H1 (cell line): ENCODE results near the gene MAOB. TPM values are rescaled to one million over a fixed set of nuclear protein-coding genes. Genes with fewer than 3 reads are reported as not detected.

Experiments
- CTCF ChIA-PET: fragments of 300-600 bp; sonication (Branson Sonifier 250); formaldehyde crosslinking; loops from one replicate; lab custom pipeline; 2021; ENCODE audit not compliant: partially characterized antibody; lab: Charles Lee
- POLR2A ChIA-PET: fragments of 300-600 bp; sonication (Branson Sonifier 250); formaldehyde crosslinking; loops from one replicate; lab custom pipeline; 2021; ENCODE audit warnings: inconsistent platforms; ENCODE audit not compliant: partially characterized antibody; lab: Charles Lee
- DNase-seq, 2 experiments: peaks; one replicate each; pipeline versions ENCODE4 v3.0.0 to v3.0.0-alpha.2; 2010 to 2022; ENCODE audit warnings: low spot score in 2 of 2, low read depth in 1 of 2, mixed read lengths in 1 of 2
- FAIRE-seq: peaks from 2 replicates; lab custom pipeline; 2011; peaks lifted over from hg19 to GRCh38; lab: Jason Lieb, UNC
- H2AFZ ChIP-seq: 2 replicates; pipeline ENCODE4 v1.8.1; 2012; ENCODE audit warnings: low read length, inconsistent platforms
- H2AK5ac ChIP-seq: 2 replicates; pipeline ENCODE4 v1.6.1; 2013; ENCODE audit warnings: low read depth, low read length
- H2BK120ac ChIP-seq: replicated peaks from 2 replicates; pipeline ENCODE3; 2013; ENCODE audit warnings: low read depth, low read length, inconsistent platforms
- H2BK12ac ChIP-seq: 2 replicates; pipeline ENCODE4 v1.6.1; 2013; ENCODE audit warnings: low read depth, low read length
- H2BK15ac ChIP-seq: 2 replicates; pipeline ENCODE4 v1.6.1; 2013; ENCODE audit warnings: low read length
- H2BK20ac ChIP-seq: 2 replicates; pipeline ENCODE4 v1.6.1; 2013; ENCODE audit warnings: low read length
- H2BK5ac ChIP-seq: 2 replicates; pipeline ENCODE4 v1.6.1; 2013; ENCODE audit warnings: low read depth, low read length
- H3K14ac ChIP-seq: 2 replicates; pipeline ENCODE4 v1.6.1; 2013; ENCODE audit warnings: inconsistent platforms; ENCODE audit not compliant: insufficient read length
- H3K18ac ChIP-seq: 2 replicates; pipeline ENCODE4 v1.6.1; 2013; ENCODE audit warnings: low read length; ENCODE audit errors: extremely low read depth
- H3K23ac ChIP-seq: 2 replicates; pipeline ENCODE4 v1.6.1; 2013; ENCODE audit warnings: inconsistent platforms; ENCODE audit not compliant: insufficient read length
- H3K23me2 ChIP-seq: 2 replicates; pipeline ENCODE4 v1.6.1; 2013; ENCODE audit warnings: low read depth, low read length
- H3K27ac ChIP-seq: 2 replicates; pipeline ENCODE4 v1.6.1; 2011; ENCODE audit warnings: low read depth, low read length, inconsistent platforms
- H3K27me3 ChIP-seq, 4 experiments: replicated peaks in 1 of 4; 1 replicate in 1 of 4; 2 replicates in 3 of 4; pipeline versions ENCODE4 v1.6.1 to v1.8.1; 2011 to 2013; ENCODE audit warnings: low read length in 3 of 4, mild to moderate bottlenecking in 3 of 4, inconsistent platforms in 2 of 4, mixed read lengths in 2 of 4, moderate library complexity in 1 of 4; ENCODE audit not compliant: control insufficient read depth in 3 of 4, insufficient read depth in 3 of 4; ENCODE audit errors: extremely low read depth in 1 of 4
- H3K36me3 ChIP-seq, 4 experiments: 2 replicates each; pipeline versions ENCODE4 v1.6.1 to v1.8.1; 2011 to 2013; ENCODE audit warnings: mild to moderate bottlenecking in 4 of 4, low read length in 3 of 4, moderate library complexity in 2 of 4, control low read depth in 1 of 4, inconsistent platforms in 1 of 4; ENCODE audit not compliant: insufficient read depth in 4 of 4, control insufficient read depth in 2 of 4
- H3K4ac ChIP-seq: replicated peaks from 2 replicates; pipeline ENCODE3; 2013; ENCODE audit warnings: low read length, low read depth, mixed read lengths, inconsistent platforms; ENCODE audit not compliant: insufficient read length
- H3K4me1 ChIP-seq, 4 experiments: replicated peaks in 1 of 4; 1 replicate in 1 of 4; 2 replicates in 3 of 4; pipeline versions ENCODE4 v1.6.1 to v1.8.1; 2011 to 2013; ENCODE audit warnings: low read length in 3 of 4, inconsistent platforms in 2 of 4, mixed read lengths in 1 of 4; ENCODE audit not compliant: insufficient read depth in 4 of 4, control insufficient read depth in 3 of 4
- H3K4me2 ChIP-seq, 2 experiments: 2 replicates each; pipeline versions ENCODE4 v1.6.1 to v1.8.1; 2011 to 2013; ENCODE audit warnings: low read depth in 2 of 2, low read length in 2 of 2, control low read depth in 1 of 2, inconsistent platforms in 1 of 2, mild to moderate bottlenecking in 1 of 2; ENCODE audit not compliant: insufficient read depth in 1 of 2
- H3K4me3 ChIP-seq, 4 experiments: fragments of 200-600, 300-600 bp in 1 of 4; sonication (generic), shearing (Covaris generic), sonication (Bioruptor Twin) in 1 of 4; 2 replicates each; pipeline versions ENCODE4 v1.5.1 to v1.8.1; 2011 to 2016; ENCODE audit warnings: low read length in 4 of 4, low read depth in 3 of 4, control low read depth in 2 of 4, inconsistent platforms in 2 of 4, mild to moderate bottlenecking in 2 of 4, mixed read lengths in 1 of 4, moderate library complexity in 1 of 4; ENCODE audit not compliant: insufficient read depth in 2 of 4; ENCODE audit errors: extremely low read depth in 1 of 4
- H3K56ac ChIP-seq: replicated peaks from 2 replicates; pipeline ENCODE3; 2013; ENCODE audit warnings: low read depth, mild to moderate bottlenecking, mixed read lengths, low read length, inconsistent platforms; ENCODE audit not compliant: insufficient read length
- H3K79me1 ChIP-seq: 2 replicates; pipeline ENCODE4 v1.6.1; 2013; ENCODE audit warnings: low read depth, low read length, control low read depth
- H3K79me2 ChIP-seq, 2 experiments: 2 replicates each; pipeline versions ENCODE4 v1.6.1 to v1.8.1; 2012 to 2013; ENCODE audit warnings: low read length in 2 of 2, mild to moderate bottlenecking in 2 of 2, inconsistent platforms in 1 of 2; ENCODE audit not compliant: insufficient read depth in 2 of 2, control insufficient read depth in 1 of 2
- H3K9ac ChIP-seq, 4 experiments: replicated peaks in 1 of 4; 1 replicate in 1 of 4; 2 replicates in 3 of 4; pipeline versions ENCODE4 v1.6.1 to v1.8.1; 2011 to 2013; ENCODE audit warnings: low read depth in 3 of 4, low read length in 3 of 4, control low read depth in 2 of 4, mild to moderate bottlenecking in 2 of 4, moderate library complexity in 2 of 4, inconsistent platforms in 1 of 4; ENCODE audit errors: extremely low read depth in 1 of 4
- H3K9me3 ChIP-seq, 2 experiments: 2 replicates each; pipeline versions ENCODE4 v1.6.1 to v1.8.1; 2012 to 2013; ENCODE audit warnings: mild to moderate bottlenecking in 2 of 2, moderate library complexity in 2 of 2, control low read depth in 1 of 2, inconsistent platforms in 1 of 2, low read depth in 1 of 2, low read length in 1 of 2, mixed read lengths in 1 of 2; ENCODE audit not compliant: insufficient read depth in 2 of 2
- H4K20me1 ChIP-seq, 2 experiments: replicated peaks in 1 of 2; 2 replicates each; pipeline versions ENCODE3 to v1.8.1; 2011 to 2013; ENCODE audit warnings: inconsistent platforms in 2 of 2, low read length in 2 of 2, mild to moderate bottlenecking in 1 of 2; ENCODE audit not compliant: insufficient read depth in 2 of 2, control insufficient read depth in 1 of 2
- H4K5ac ChIP-seq: 2 replicates; pipeline ENCODE4 v1.6.1; 2013; ENCODE audit warnings: low read length, low read depth, mixed read lengths, inconsistent platforms; ENCODE audit not compliant: insufficient read length
- H4K8ac ChIP-seq: 2 replicates; pipeline ENCODE4 v1.8.0; 2013; ENCODE audit warnings: mild to moderate bottlenecking, moderate library complexity, low read length, inconsistent platforms; ENCODE audit not compliant: insufficient read depth; ENCODE audit errors: extremely low read depth
- H4K91ac ChIP-seq: replicated peaks from 2 replicates; pipeline ENCODE3; 2013; ENCODE audit warnings: low read length, mixed read lengths, inconsistent platforms; ENCODE audit not compliant: insufficient read length
- ASH2L ChIP-seq: fragments of 200-600, 300-600 bp; sonication (generic); IDR thresholded peaks from one replicate; pipeline ENCODE4 v1.7.1; 2017; ENCODE audit warnings: low read length
- BACH1 ChIP-seq: IDR thresholded peaks from 2 replicates; pipeline ENCODE4 v1.6.1; 2012; ENCODE audit warnings: low read length, improper control_type of control experiment
- CHD1 ChIP-seq: IDR thresholded peaks from 2 replicates; pipeline ENCODE4 v1.6.1; 2012; ENCODE audit warnings: low read depth, low read length, improper control_type of control experiment
- CREB1 ChIP-seq: IDR thresholded peaks from 2 replicates; pipeline ENCODE4 v1.6.1; 2012; ENCODE audit warnings: inconsistent platforms
- E2F6 ChIP-seq: IDR thresholded peaks from 2 replicates; pipeline ENCODE4 v1.6.1; 2012; ENCODE audit warnings: inconsistent platforms
- NRF1 ChIP-seq: IDR thresholded peaks from 2 replicates; pipeline ENCODE4 v1.6.1; 2011; ENCODE audit warnings: mild to moderate bottlenecking, low read depth, low read length, improper control_type of control experiment
- SAP30 ChIP-seq: fragments of 300-600 bp; sonication (generic); IDR thresholded peaks from 2 replicates; pipeline ENCODE4 v1.7.1; 2012; ENCODE audit warnings: low read length, moderate library complexity, mild to moderate bottlenecking, inconsistent platforms; ENCODE audit not compliant: insufficient read depth, insufficient replicate concordance
- TBP ChIP-seq: IDR thresholded peaks from 2 replicates; pipeline ENCODE4 v1.6.1; 2011; ENCODE audit warnings: low read depth, low read length, improper control_type of control experiment
- TCF12 ChIP-seq: IDR thresholded peaks from 2 replicates; pipeline ENCODE4 v1.6.1; 2011; ENCODE audit warnings: low read depth, mild to moderate bottlenecking, low read length
- USF2 ChIP-seq: IDR thresholded peaks from 2 replicates; pipeline ENCODE4 v1.6.1; 2011; ENCODE audit warnings: low read length, improper control_type of control experiment
- WGBS, 2 experiments: shearing (Covaris generic) in 1 of 2; methylation state at CpG; one replicate each; pipeline versions ENCODE4 v1.1.6 to v1.1.7; 2013 to 2015; ENCODE audit warnings: low lambda C conversion rate in 2 of 2, mixed read lengths in 2 of 2, inconsistent platforms in 1 of 2, low coverage in 1 of 2, missing lambda C conversion rate in 1 of 2; ENCODE audit not compliant: insufficient replicate concordance in 2 of 2, insufficient coverage in 1 of 2, insufficient read length in 1 of 2; ENCODE audit errors: extremely low coverage in 1 of 2, missing lambda C conversion rate in 1 of 2; 5-methylcytosine and 5-hydroxymethylcytosine counted together
- polyA plus RNA-seq, 7 experiments: library from polyadenylated mRNA; depleted of rRNA in 3 of 7; stranded (reverse) in 5 of 7; unstranded in 2 of 7; fragments of >200 nt in 5 of 7; fragments of 200-250 nt in 2 of 7; gene quantifications; 1 replicate in 5 of 7; 2 replicates in 1 of 7; 4 replicates in 1 of 7; pipeline versions ENCODE4 v1.2.1 to v1.2.3, GENCODE V29; 2011 to 2013; ENCODE audit warnings: missing spikeins in 2 of 7, mixed read lengths in 2 of 7
- total RNA-seq: library from RNA; stranded (reverse); fragmentation: NEBNext Ultra II Directional; extraction: Animal tissue kit (Norgen Biotek cat#: 25700); gene quantifications from 2 replicates; pipeline ENCODE4 v1.2.1, GENCODE V29; 2021

Gene MAOB
- total and polyA plus RNA-seq, 2 of the 8 experiments (the other 6 are each of a cell fraction or from before 2014, with no cell fraction given): 0.73 to 1.1 TPM

GRCh38 chrX:43840265-43840664 is 42.0 kb downstream of the MAOB start:
- no peak overlapping the region for H4K5ac ChIP-seq
- WGBS, 2 experiments: 93% methylated on average over 2 of the region's 3 CpGs; no CpG with 5 or more reads in 1 of the 2 experiments

More at GRCh38 chrX:43840265-43840664, 42.0 kb downstream of the MAOB start:
- no peaks in the 10 kb centered on the region for H3K4me1 ChIP-seq
- POLR2A ChIA-PET: no interaction called here
- H3K9ac ChIP-seq: no peak overlapping the region
- TF ChIP-seq SAP30: no peak
- TF ChIP-seq CHD1: no peak
- TF ChIP-seq NRF1: no peak
- no peak for TF ChIP-seq USF2
- TF ChIP-seq TBP: no peak
- no peak for TF ChIP-seq BACH1
- TF ChIP-seq E2F6: no peak
- TF ChIP-seq ASH2L: no peak
- no peak for TF ChIP-seq TCF12
- TF ChIP-seq CREB1: no peak
- TF ChIP-seq, all 59 proteins: peak for 0
- Histone ChIP-seq H3K18ac (no peak overlapping the region), H2BK12ac (no peak overlapping the region), H4K8ac (no peak overlapping the region), H3K23ac (no peak overlapping the region), H2BK120ac (no peak overlapping the region), H3K56ac (no peak overlapping the region), H2BK20ac (no peak overlapping the region), H3K79me1 (no peaks in the 10 kb centered on the region), H3K4me3 (no peak overlapping the region), H3K4me2 (no peak overlapping the region), H4K91ac (no peak overlapping the region), H3K9me3 (no peaks in the 10 kb centered on the region), H3K23me2 (no peaks in the 10 kb centered on the region; the same call in 1 of the 2 replicates), H2BK15ac (no peak overlapping the region), H3K36me3 (no peaks in the 10 kb centered on the region), H2BK5ac (no peak overlapping the region), H4K20me1 (no peaks in the 10 kb centered on the region), H2AK5ac (no peak overlapping the region), H3K4ac (no peak overlapping the region), H3K27me3 (no peaks in the 10 kb centered on the region), H2AFZ (no peak overlapping the region), H3K79me2 (no peaks in the 10 kb centered on the region), H3K27ac (no peak overlapping the region), H3K14ac (no peak overlapping the region)
- FAIRE-seq (no peak), DNase-seq (no peak)
- CTCF ChIA-PET: interaction anchor here (0.8 to 1.6 kb wide), 2 partner anchors 9 to 118 kb away, joined by 3 read pairs; no protein-coding TSS in a partner anchor
